Left ventricle myocardium inferior (tissue), 1 donor: ENCODE results near the gene GABRG2. TPM values are rescaled to one million over a fixed set of nuclear protein-coding genes. Genes with fewer than 3 reads are reported as not detected.
"Not testable (repeated sequence)": the region's sequence is repeated elsewhere in the genome, so short reads cannot be mapped to it uniquely, and the experiment has no call there.

Source experiments
- DNase-seq: peaks from one replicate; pipeline ENCODE4 v3.0.0-alpha.2; 2020
- H3K27ac ChIP-seq: fragments of 200-600 bp; replicated peaks from 2 replicates; pipeline ENCODE4 v1.8.0; 2021
- H3K27me3 ChIP-seq: fragments of 200-600 bp; 2 replicates; pipeline ENCODE4 v1.8.0; 2021; ENCODE audit warnings: low read depth
- H3K36me3 ChIP-seq: fragments of 200-600 bp; 2 replicates; pipeline ENCODE4 v1.8.0; 2021
- H3K4me1 ChIP-seq: fragments of 200-600 bp; 2 replicates; pipeline ENCODE4 v1.8.0; 2021
- H3K4me3 ChIP-seq: fragments of 200-600 bp; 2 replicates; pipeline ENCODE4 v1.8.0; 2021; ENCODE audit warnings: mild to moderate bottlenecking, moderate library complexity
- H3K9me3 ChIP-seq: fragments of 200-600 bp; replicated peaks from 2 replicates; pipeline ENCODE4 v1.8.0; 2021
- CTCF ChIP-seq: fragments of 200-600 bp; IDR thresholded peaks from 2 replicates; pipeline ENCODE4 v1.8.0; 2021; ENCODE audit warnings: antibody characterized with exemption, mild to moderate bottlenecking, borderline replicate concordance
- intact Hi-C: fragments of 100-400 bp; cut with micrococcal nuclease; formaldehyde crosslinking; loops from one replicate; pipeline ENCODE4 v1.11.0; 2022
- total RNA-seq: library from RNA; stranded (reverse); fragmentation: NEBNext Ultra II Directional; extraction: Animal tissue kit (Norgen Biotek cat#: 25700); gene quantifications from one replicate; pipeline ENCODE4 v1.2.1, GENCODE V29; 2021
- donor health status: DM: no; HTN: yes; CAD: no; lungs with severe emphysema.

GABRG2 gene
- total RNA-seq, 1 donor from 2014 or later = not detected

- intact Hi-C loops = no loop called here
- H3K4me1 ChIP-seq = no peaks in the 10 kb centered on the region
- H3K27me3 ChIP-seq = no peaks in the 10 kb centered on the region
- H3K27ac ChIP-seq = no peak overlapping the region
- H3K4me3 ChIP-seq = no peak overlapping the region
- H3K36me3 ChIP-seq = no peaks in the 10 kb centered on the region
- no peak for TF ChIP-seq CTCF
- H3K9me3 ChIP-seq = peaks cover 18% of the 10 kb centered on the region
- DNase-seq = no peak
These were observed 14.9 kb upstream of the GABRG2 start for GRCh38 chr5:162052676-162053075.

DNA sequence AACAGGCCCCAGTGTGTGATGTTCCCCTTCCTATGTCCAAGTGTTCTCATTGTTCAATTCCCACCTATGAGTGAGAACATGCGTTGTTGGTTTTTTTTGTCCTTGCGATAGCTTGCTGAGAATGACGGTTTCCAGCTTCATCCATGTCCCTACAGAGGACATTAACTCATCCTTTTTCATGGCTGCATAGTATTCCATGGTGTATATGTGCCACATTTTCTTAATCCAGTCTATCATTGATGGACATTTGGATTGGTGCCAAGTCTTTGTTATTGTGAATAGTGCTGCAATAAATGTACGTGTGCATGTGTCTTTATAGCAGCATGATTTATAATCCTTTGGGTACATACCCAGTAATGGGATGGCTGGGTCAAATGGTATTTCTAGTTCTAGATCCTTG, 12.5 kb upstream of the GABRG2 start:
- H3K4me1 ChIP-seq, H3K27ac ChIP-seq, DNase-seq, H3K4me3 ChIP-seq, intact Hi-C loops, H3K27me3 ChIP-seq, H3K36me3 ChIP-seq: not testable (repeated sequence)
- peaks cover 18% of the 10 kb centered on the region for H3K9me3 ChIP-seq

- H3K4me1 ChIP-seq = no peaks in the 10 kb centered on the region
- H3K27me3 ChIP-seq = peaks cover 14% of the 10 kb centered on the region
- no peak for TF ChIP-seq CTCF
- no peaks in the 10 kb centered on the region for H3K36me3 ChIP-seq
- DNase-seq = no peak
- H3K27ac ChIP-seq = no peak overlapping the region
- no peak overlapping the region for H3K4me3 ChIP-seq
- intact Hi-C loops = no loop called here
- no peaks in the 10 kb centered on the region for H3K9me3 ChIP-seq
These were observed 411 bp upstream of the GABRG2 start for GRCh38 chr5:162067162-162067561.

GRCh38 chr5:162068412-162068811, 839 bp downstream of the GABRG2 start:
- intact Hi-C loops = no loop called here

GRCh38 chr5:162068936-162069335, 1.4 kb downstream of the GABRG2 start:
- Histone ChIP-seq H3K27me3 (peaks cover 14% of the 10 kb centered on the region), H3K4me1 (no peaks in the 10 kb centered on the region), H3K9me3 (no peaks in the 10 kb centered on the region), H3K27ac (no peak overlapping the region), H3K4me3 (no peak overlapping the region), H3K36me3 (no peaks in the 10 kb centered on the region)
- intact Hi-C loops = no loop called here
- no peak for TF ChIP-seq CTCF
- DNase-seq = no peak

More at GRCh38 chr5:162068412-162068811, 839 bp downstream of the GABRG2 start:
- DNase-seq = no peak
- Histone ChIP-seq H3K27ac (no peak overlapping the region), H3K27me3 (peaks cover 14% of the 10 kb centered on the region), H3K4me3 (no peak overlapping the region), H3K4me1 (no peaks in the 10 kb centered on the region), H3K36me3 (no peaks in the 10 kb centered on the region), H3K9me3 (no peaks in the 10 kb centered on the region)
- no peak for TF ChIP-seq CTCF

DNA sequence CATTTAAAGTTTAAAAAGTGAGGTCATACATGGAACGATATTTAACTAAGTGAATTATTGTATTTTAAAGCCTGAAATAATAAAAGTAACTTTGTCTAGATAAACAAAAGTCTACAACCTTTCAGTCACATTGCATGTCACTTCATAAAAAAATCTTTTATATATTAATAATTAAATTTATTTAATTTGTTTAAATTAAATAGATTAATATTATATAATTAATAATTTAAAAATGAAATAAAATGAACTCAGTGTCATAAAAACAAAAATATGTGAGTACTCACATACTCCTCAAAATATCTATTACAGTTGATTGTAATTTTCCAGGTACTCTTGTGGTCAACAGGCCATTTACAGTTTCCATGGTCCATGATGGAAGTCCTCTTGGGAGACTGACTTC, 11.2 kb downstream of the GABRG2 start:
- no peak for DNase-seq
- TF ChIP-seq CTCF = no peak
- no peaks in the 10 kb centered on the region for H3K4me1 ChIP-seq
- no peaks in the 10 kb centered on the region for H3K9me3 ChIP-seq
- no peak overlapping the region for H3K4me3 ChIP-seq
- intact Hi-C loops = no loop called here
- H3K27me3 ChIP-seq = no peaks in the 10 kb centered on the region
- H3K36me3 ChIP-seq = no peaks in the 10 kb centered on the region
- H3K27ac ChIP-seq = no peak overlapping the region
